ENCODE data around the gene AVPR1A. TPM values are rescaled to one million over a fixed set of nuclear protein-coding genes. Genes with fewer than 3 reads are reported as not detected.

Gene AVPR1A
- total RNA-seq, 4 donors from 2014 or later, result 2.6 to 20.6 (median 6.9) TPM

- no peak for DNase-seq (ENCODE audit: low spot score in 2 of 2)
- intact Hi-C loops (cut with DNase I; ENCODE audit: low total_unique reads), result no loop called here
- TF ChIP-seq CTCF (IDR thresholded peaks at IDR 0.05), result no peak
- no peak for TF ChIP-seq POLR2A (IDR thresholded peaks at IDR 0.05)
- no peak overlapping the region for H3K4me3 ChIP-seq (ENCODE audit: low read depth, poor library complexity, severe bottlenecking)
Measured at GRCh38 chr12:63124778-63125177, 26.2 kb downstream of the AVPR1A start.

GRCh38 chr12:63103494-63104131, 47.4 kb downstream of the AVPR1A start:
- no peak overlapping the region for H3K4me3 ChIP-seq (ENCODE audit: low read depth, poor library complexity, severe bottlenecking)
- no peak for TF ChIP-seq CTCF (IDR thresholded peaks at IDR 0.05)
- TF ChIP-seq POLR2A (IDR thresholded peaks at IDR 0.05), result no peak
- DNase-seq (ENCODE audit: low spot score in 2 of 2), result no peak
- 11 to 13% methylated on average over 5 of the region's 5 CpGs for WGBS, 2 donors
- intact Hi-C loops (cut with DNase I; ENCODE audit: low total_unique reads), result no loop called here

DNA sequence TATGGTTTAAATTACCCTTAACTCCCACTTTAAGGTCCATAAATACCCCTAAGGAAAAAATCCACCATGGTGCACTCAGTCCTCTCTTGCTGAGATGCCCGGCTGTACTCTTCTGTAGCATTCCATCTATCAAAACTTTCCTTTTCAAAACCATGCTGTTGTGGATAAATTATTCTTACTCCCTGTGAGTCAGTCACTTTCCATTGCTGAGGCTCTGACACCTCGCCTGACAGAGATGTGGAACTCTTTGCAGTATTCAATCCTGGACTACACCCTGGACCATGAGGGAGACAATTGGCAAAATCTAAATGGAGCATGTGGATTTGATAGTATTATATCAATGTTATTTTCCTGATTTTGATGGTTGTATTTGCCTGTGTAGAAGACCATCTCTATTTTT, 49.1 kb downstream of the AVPR1A start:
- no peak for DNase-seq (ENCODE audit: low spot score in 2 of 2)
- WGBS, 2 donors, result 73 to 77% methylated on average over 2 of the region's 2 CpGs
- intact Hi-C loops (cut with DNase I; ENCODE audit: low total_unique reads), result no loop called here
- TF ChIP-seq CTCF (IDR thresholded peaks at IDR 0.05) (no peak), POLR2A (IDR thresholded peaks at IDR 0.05) (no peak)
- H3K4me3 ChIP-seq (ENCODE audit: low read depth, poor library complexity, severe bottlenecking), result no peak overlapping the region

DNA sequence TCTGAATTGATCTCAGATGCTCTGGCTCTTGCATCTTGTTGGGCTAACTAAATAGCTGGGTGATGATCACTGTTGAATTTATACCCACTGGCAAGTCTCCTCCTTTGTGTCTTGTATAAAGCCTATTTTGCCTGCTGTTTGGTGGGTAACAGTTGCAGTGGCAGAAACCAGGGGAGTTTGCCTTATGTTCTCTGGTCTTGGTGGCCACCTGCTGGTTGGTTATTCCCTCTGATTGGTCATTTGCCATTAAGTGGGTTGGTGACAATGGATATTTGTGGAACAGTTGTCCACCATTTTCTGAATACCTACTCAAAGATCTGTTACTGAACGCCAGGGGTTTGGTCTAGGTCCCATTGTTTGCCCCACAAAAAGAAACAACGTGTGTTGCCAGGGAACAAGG, 52.1 kb downstream of the AVPR1A start:
- DNase-seq (ENCODE audit: low spot score in 2 of 2), result no peak
- 57 to 66% methylated on average over 2 of the region's 2 CpGs for WGBS, 2 donors
- no peak overlapping the region for H3K4me3 ChIP-seq (ENCODE audit: low read depth, poor library complexity, severe bottlenecking)
- intact Hi-C loops (cut with DNase I; ENCODE audit: low total_unique reads), result no loop called here
- TF ChIP-seq CTCF (IDR thresholded peaks at IDR 0.05), result no peak

DNA sequence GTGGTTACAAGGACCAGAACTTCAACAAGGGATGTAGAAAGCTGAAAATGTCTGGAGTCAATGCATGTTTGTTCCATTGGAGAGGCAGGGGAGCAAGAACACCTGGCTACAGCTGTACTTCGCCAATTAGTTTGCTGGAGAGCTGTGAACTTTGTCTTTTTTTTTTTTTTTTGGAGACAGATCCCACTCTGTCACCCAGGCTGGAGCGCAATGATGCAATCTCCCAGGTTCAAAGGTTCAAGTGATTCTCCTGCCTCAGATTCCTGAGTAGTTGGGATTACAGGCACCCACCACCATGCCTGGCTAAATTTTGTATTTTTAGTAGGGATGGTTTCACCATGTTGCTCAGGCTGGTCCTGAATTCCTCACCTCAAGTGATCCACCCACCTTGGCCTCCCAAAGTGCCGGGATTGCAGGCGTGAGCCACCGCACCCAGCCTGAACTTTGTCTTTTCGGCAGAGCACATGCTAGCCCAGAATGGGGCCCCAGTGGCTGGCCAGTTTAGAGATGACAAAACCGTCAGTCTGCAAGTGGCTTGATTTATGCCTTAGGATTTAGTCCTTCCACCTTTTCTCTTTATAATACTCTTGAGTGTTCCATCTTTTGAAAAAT, 55.5 kb downstream of the AVPR1A start:
- WGBS, 2 donors, result 92 to 93% methylated on average over 7 of the region's 7 CpGs
- TF ChIP-seq CTCF (IDR thresholded peaks at IDR 0.05) (no peak), POLR2A (IDR thresholded peaks at IDR 0.05) (no peak)
- intact Hi-C loops (cut with DNase I; ENCODE audit: low total_unique reads), result no loop called here
- no peak overlapping the region for H3K4me3 ChIP-seq (ENCODE audit: low read depth, poor library complexity, severe bottlenecking)
- no peak for DNase-seq (ENCODE audit: low spot score in 2 of 2)

- intact Hi-C loops (cut with DNase I; ENCODE audit: low total_unique reads), result no loop called here
- no peak for DNase-seq (ENCODE audit: low spot score in 2 of 2)
- WGBS, 2 donors, result 71 to 73% methylated on average over 2 of the region's 2 CpGs
- TF ChIP-seq POLR2A (IDR thresholded peaks at IDR 0.05) (no peak), CTCF (IDR thresholded peaks at IDR 0.05) (no peak)
- H3K4me3 ChIP-seq (ENCODE audit: low read depth, poor library complexity, severe bottlenecking), result no peak overlapping the region
Measured at GRCh38 chr12:63093711-63094110, 57.3 kb downstream of the AVPR1A start.
